SK-N-SH (cell line): ENCODE results near the gene SESN2.

ENCODE experiments used
- CTCF ChIP-seq: fragments of 200-600 bp; sonication (generic); IDR thresholded peaks from 2 replicates; pipeline ENCODE4 v1.6.1; 2017; ENCODE audit warnings: antibody characterized with exemption, mild to moderate bottlenecking, moderate library complexity
- ELF1 ChIP-seq: IDR thresholded peaks from 2 replicates; pipeline ENCODE4 v1.4.0; 2012
- EP300 ChIP-seq, 2 experiments: IDR thresholded peaks; 2 replicates each; pipeline versions ENCODE4 v1.4.0 to v1.6.1; 2012; ENCODE audit warnings: borderline replicate concordance in 1 of 2, low read depth in 1 of 2, low read length in 1 of 2
- FOSL2 ChIP-seq: IDR thresholded peaks from 2 replicates; pipeline ENCODE4 v1.4.0; 2012; ENCODE audit warnings: low read depth, mild to moderate bottlenecking, moderate library complexity, borderline replicate concordance
- FOXM1 ChIP-seq: IDR thresholded peaks from 2 replicates; pipeline ENCODE4 v1.4.0; 2012; ENCODE audit warnings: low read depth, mild to moderate bottlenecking
- GABPA ChIP-seq: IDR thresholded peaks from 2 replicates; pipeline ENCODE4 v1.4.0; 2012; ENCODE audit warnings: low read depth, mild to moderate bottlenecking
- GATA2 ChIP-seq: sonication (generic); formaldehyde crosslinking; IDR thresholded peaks from 2 replicates; pipeline ENCODE4 v1.5.0; 2020; ENCODE audit warnings: mild to moderate bottlenecking, missing genetic modification reagents
- MAX ChIP-seq: IDR thresholded peaks from 2 replicates; pipeline ENCODE4 v1.4.0; 2012; ENCODE audit warnings: low read depth
- RCOR1 ChIP-seq: fragments of 150-350 bp; IDR thresholded peaks from 2 replicates; pipeline ENCODE4 v1.6.1; 2017; ENCODE audit warnings: antibody characterized with exemption, low read length
- SIN3A ChIP-seq: IDR thresholded peaks from 2 replicates; pipeline ENCODE4 v1.6.1; 2012; ENCODE audit warnings: low read depth, mild to moderate bottlenecking, low read length, moderate library complexity, borderline replicate concordance
- YY1 ChIP-seq: IDR thresholded peaks from 2 replicates; pipeline ENCODE4 v1.4.0; 2012; ENCODE audit warnings: low read depth, mild to moderate bottlenecking
- TF ChIP-seq, protein P1 (sequence below): fragments of 150-350 bp; IDR thresholded peaks from 2 replicates; pipeline ENCODE4 v1.6.1; 2016; ENCODE audit warnings: mild to moderate bottlenecking, low read depth, low read length

DNA sequence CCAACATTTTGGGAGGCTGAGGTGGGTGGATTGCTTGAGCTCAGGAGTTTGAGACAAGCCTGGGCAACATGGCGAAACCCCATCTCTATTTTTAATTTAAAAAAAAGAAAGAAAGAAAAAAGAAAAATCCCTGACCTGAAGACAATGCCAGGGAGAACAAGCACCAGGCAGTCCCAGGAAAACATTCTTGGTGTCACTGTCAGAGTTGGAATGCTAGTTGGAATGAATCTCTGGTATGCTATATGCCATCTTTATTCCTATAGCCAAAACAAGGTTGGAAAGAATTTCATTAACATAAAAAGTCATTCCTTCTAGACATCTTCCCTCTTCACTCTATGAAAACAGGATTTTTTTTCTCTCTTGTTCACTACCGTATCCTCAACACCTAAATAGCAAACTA is 29.3 kb upstream of the SESN2 start:
- TF ChIP-seq ELF1 = no peak
- no peak for TF ChIP-seq MAX
- TF ChIP-seq YY1 = no peak
- no peak for TF ChIP-seq SIN3A
- TF ChIP-seq CTCF = no peak
- TF ChIP-seq GATA2 = no peak
- no peak for TF ChIP-seq GABPA
- TF ChIP-seq RCOR1 = no peak
- TF ChIP-seq EP300 (IDR thresholded peaks at IDR 0.05; ENCODE audit: borderline replicate concordance in 1 of 2, low read depth in 1 of 2, low read length in 1 of 2) = no peak
- no peak for TF ChIP-seq FOXM1
- TF ChIP-seq, protein P1, sequence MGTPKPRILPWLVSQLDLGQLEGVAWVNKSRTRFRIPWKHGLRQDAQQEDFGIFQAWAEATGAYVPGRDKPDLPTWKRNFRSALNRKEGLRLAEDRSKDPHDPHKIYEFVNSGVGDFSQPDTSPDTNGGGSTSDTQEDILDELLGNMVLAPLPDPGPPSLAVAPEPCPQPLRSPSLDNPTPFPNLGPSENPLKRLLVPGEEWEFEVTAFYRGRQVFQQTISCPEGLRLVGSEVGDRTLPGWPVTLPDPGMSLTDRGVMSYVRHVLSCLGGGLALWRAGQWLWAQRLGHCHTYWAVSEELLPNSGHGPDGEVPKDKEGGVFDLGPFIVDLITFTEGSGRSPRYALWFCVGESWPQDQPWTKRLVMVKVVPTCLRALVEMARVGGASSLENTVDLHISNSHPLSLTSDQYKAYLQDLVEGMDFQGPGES = no peak
- TF ChIP-seq FOSL2 = no peak
